Activated T-cell treated with anti-CD3 and anti-CD28 coated beads, Interleukin-2, amount 50 U/mL, for 72 hours (primary cell): ENCODE measurements around the gene CCND1. TPM values are rescaled to one million over a fixed set of nuclear protein-coding genes. Genes with fewer than 3 reads are reported as not detected.
A peak's percentile ranks its signal among the peaks of the same experiment; 100 is the strongest.

ENCODE experiments used
- ATAC-seq, 2 donors: fragments of 150-1000 bp; cut with Tn5 transposase; replicated peaks in 1 of 2; 2 replicates each; pipeline ENCODE4 v1.10.0; 2021; ENCODE audit warnings: moderate library complexity in 2 of 2, mild to moderate bottlenecking in 1 of 2
- DNase-seq, 2 donors: peaks; one replicate each; pipeline ENCODE4 v3.0.0; 2021 to 2022; ENCODE audit warnings: mixed read lengths in 1 of 2
- H3K27ac Mint-ChIP-seq: one replicate; pipeline ENCODE4 v1.8.0; 2022; ENCODE audit warnings: mild to moderate bottlenecking, moderate library complexity, mixed read lengths
- H3K27me3 Mint-ChIP-seq: one replicate; pipeline ENCODE4 v1.8.0; 2022; ENCODE audit warnings: low read depth, mixed read lengths
- H3K36me3 Mint-ChIP-seq, 2 donors: one replicate each; pipeline ENCODE4 v1.8.0; 2022; ENCODE audit warnings: mixed read lengths in 2 of 2, mild to moderate bottlenecking in 1 of 2; ENCODE audit not compliant: insufficient read depth in 2 of 2
- H3K4me1 Mint-ChIP-seq: one replicate; pipeline ENCODE4 v1.8.0; 2022; ENCODE audit warnings: low read depth, mixed read lengths
- H3K4me3 Mint-ChIP-seq, 2 donors: one replicate each; pipeline ENCODE4 v1.8.0; 2022; ENCODE audit warnings: mild to moderate bottlenecking in 2 of 2, mixed read lengths in 2 of 2, moderate library complexity in 2 of 2
- H3K9me3 Mint-ChIP-seq, 2 donors: one replicate each; pipeline ENCODE4 v1.8.0; 2022; ENCODE audit warnings: mixed read lengths in 2 of 2
- total RNA-seq, 2 donors: library from RNA; stranded (reverse); gene quantifications; one replicate each; pipeline ENCODE4 v1.2.3, GENCODE V29; 2022

CCND1 gene
- total RNA-seq, 2 donors from 2014 or later: 1.5 to 1.8 TPM

GRCh38 chr11:69663326-69663725 lies 22.4 kb downstream of the CCND1 start:
- Mint-ChIP-seq H3K36me3 (peaks cover 0 to 3% of the 10 kb centered on the region in 2 donors), H3K4me3 (no peak overlapping the region), H3K9me3 (no peaks in the 10 kb centered on the region), H3K4me1 (no peaks in the 10 kb centered on the region), H3K27ac (no peak overlapping the region), H3K27me3 (no peaks in the 10 kb centered on the region)
- ATAC-seq (no peak), DNase-seq (no peak)

GRCh38 chr11:69664103-69664775 lies 23.3 kb downstream of the CCND1 start:
- no peak for DNase-seq
- no peak for ATAC-seq
- no peak overlapping the region for H3K4me3 Mint-ChIP-seq
- H3K27me3 Mint-ChIP-seq: no peaks in the 10 kb centered on the region
- H3K36me3 Mint-ChIP-seq: peaks cover 0 to 5% of the 10 kb centered on the region in 2 donors
- H3K27ac Mint-ChIP-seq: no peak overlapping the region
- no peaks in the 10 kb centered on the region for H3K4me1 Mint-ChIP-seq
- no peaks in the 10 kb centered on the region for H3K9me3 Mint-ChIP-seq

- H3K9me3 Mint-ChIP-seq: no peaks in the 10 kb centered on the region
- H3K36me3 Mint-ChIP-seq: peaks cover 0 to 5% of the 10 kb centered on the region in 2 donors
- no peaks in the 10 kb centered on the region for H3K27me3 Mint-ChIP-seq
- no peak overlapping the region for H3K4me3 Mint-ChIP-seq
- no peak overlapping the region for H3K27ac Mint-ChIP-seq
- ATAC-seq (no peak), DNase-seq (no peak)
- H3K4me1 Mint-ChIP-seq: no peaks in the 10 kb centered on the region
These were observed 23.9 kb downstream of the CCND1 start for GRCh38 chr11:69664901-69665300.

- Mint-ChIP-seq H3K27ac (no peak overlapping the region), H3K36me3 (peaks cover 0 to 8% of the 10 kb centered on the region in 2 donors), H3K4me1 (no peaks in the 10 kb centered on the region), H3K4me3 (no peak overlapping the region), H3K27me3 (no peaks in the 10 kb centered on the region), H3K9me3 (no peaks in the 10 kb centered on the region)
- ATAC-seq (no peak), DNase-seq (no peak)
These were observed 24.7 kb downstream of the CCND1 start for GRCh38 chr11:69665669-69666068.

GRCh38 chr11:69666261-69666660 lies 25.3 kb downstream of the CCND1 start:
- Mint-ChIP-seq H3K4me1 (no peaks in the 10 kb centered on the region), H3K27ac (no peak overlapping the region), H3K36me3 (peaks cover 0 to 8% of the 10 kb centered on the region in 2 donors), H3K4me3 (no peak overlapping the region), H3K9me3 (no peaks in the 10 kb centered on the region), H3K27me3 (no peaks in the 10 kb centered on the region)
- DNase-seq: no peak
- ATAC-seq: no peak

- peaks cover 0 to 8% of the 10 kb centered on the region in 2 donors for H3K36me3 Mint-ChIP-seq
- H3K27me3 Mint-ChIP-seq: no peaks in the 10 kb centered on the region
- no peaks in the 10 kb centered on the region for H3K4me1 Mint-ChIP-seq
- DNase-seq (no peak), ATAC-seq (no peak)
- H3K27ac Mint-ChIP-seq: no peak overlapping the region
- no peak overlapping the region for H3K4me3 Mint-ChIP-seq
- H3K9me3 Mint-ChIP-seq: no peaks in the 10 kb centered on the region
These were observed 26.0 kb downstream of the CCND1 start for GRCh38 chr11:69666752-69667536.

GRCh38 chr11:69667619-69668604 lies 27.0 kb downstream of the CCND1 start:
- Mint-ChIP-seq H3K27me3 (no peaks in the 10 kb centered on the region), H3K4me3 (no peak overlapping the region), H3K27ac (no peak overlapping the region), H3K36me3 (peaks cover 0 to 8% of the 10 kb centered on the region in 2 donors), H3K9me3 (no peaks in the 10 kb centered on the region), H3K4me1 (peaks cover 3% of the 10 kb centered on the region)
- ATAC-seq (no peak), DNase-seq (no peak)

GRCh38 chr11:69669486-69669885 lies 28.5 kb downstream of the CCND1 start:
- Mint-ChIP-seq H3K4me1 (peaks cover 16% of the 10 kb centered on the region), H3K4me3 (no peak overlapping the region), H3K27me3 (no peaks in the 10 kb centered on the region), H3K36me3 (peaks cover 0 to 6% of the 10 kb centered on the region in 2 donors), H3K9me3 (no peaks in the 10 kb centered on the region), H3K27ac (no peak overlapping the region)
- no peak for DNase-seq
- ATAC-seq: peak in 1 of 2 donors; percentile 16

GRCh38 chr11:69670158-69670845 lies 29.3 kb downstream of the CCND1 start:
- Mint-ChIP-seq H3K27ac (no peak overlapping the region), H3K9me3 (no peaks in the 10 kb centered on the region), H3K36me3 (peaks cover 0 to 6% of the 10 kb centered on the region in 2 donors), H3K4me1 (peaks cover 19% of the 10 kb centered on the region), H3K27me3 (no peaks in the 10 kb centered on the region), H3K4me3 (no peak overlapping the region)
- ATAC-seq (no peak), DNase-seq (peak; percentile 59 to 60)

GRCh38 chr11:69671734-69672465 lies 30.9 kb downstream of the CCND1 start:
- Mint-ChIP-seq H3K9me3 (no peaks in the 10 kb centered on the region), H3K4me3 (no peak overlapping the region), H3K4me1 (peaks cover 26% of the 10 kb centered on the region), H3K36me3 (peaks cover 0 to 6% of the 10 kb centered on the region in 2 donors), H3K27ac (no peak overlapping the region), H3K27me3 (no peaks in the 10 kb centered on the region)
- DNase-seq: no peak
- ATAC-seq: no peak

GRCh38 chr11:69674267-69674885 lies 33.4 kb downstream of the CCND1 start:
- peak overlapping the region; percentile 94 for H3K27ac Mint-ChIP-seq
- peak overlapping the region; percentile 94 to 98 for H3K4me3 Mint-ChIP-seq
- ATAC-seq (peak; percentile 5 to 33), DNase-seq (peak; percentile 12 to 22)
- peaks cover 0 to 2% of the 10 kb centered on the region in 2 donors for H3K36me3 Mint-ChIP-seq
- H3K9me3 Mint-ChIP-seq: no peaks in the 10 kb centered on the region
- H3K27me3 Mint-ChIP-seq: no peaks in the 10 kb centered on the region
- peaks cover 26% of the 10 kb centered on the region for H3K4me1 Mint-ChIP-seq
